SK-N-SH treated with all-trans-retinoic acid at 6 μM for 48 hours (cell line): Measurements from ENCODE around the gene RFPL2.
"Not testable (repeated sequence)": the region's sequence is repeated elsewhere in the genome, so short reads cannot be mapped to it uniquely, and the experiment has no call there.

ENCODE experiments used
- ATAC-seq: fragments of 200-7000 bp; cut with Tn5 transposase; 3 replicates; pipeline ENCODE4 v1.9.1; 2020; ENCODE audit warnings: mild to moderate bottlenecking, moderate library complexity
- BACH2 ChIP-seq: fragments of 250-450 bp; sonication (Bioruptor Pico); IDR thresholded peaks from 2 replicates; pipeline ENCODE4 v1.9.0; 2021; ENCODE audit warnings: mild to moderate bottlenecking, borderline replicate concordance
- CSDC2 ChIP-seq: fragments of 250-450 bp; sonication (Bioruptor Pico); IDR thresholded peaks from 2 replicates; pipeline ENCODE4 v1.5.0; 2020; ENCODE audit warnings: mild to moderate bottlenecking, moderate library complexity
- GLIS3 ChIP-seq: fragments of 250-450 bp; sonication (Bioruptor Pico); IDR thresholded peaks from 2 replicates; pipeline ENCODE4 v1.5.0; 2020; ENCODE audit warnings: mild to moderate bottlenecking, moderate library complexity
- ISL1 ChIP-seq: fragments of 250-450 bp; sonication (Bioruptor Pico); IDR thresholded peaks from 2 replicates; pipeline ENCODE4 v2.1.2; 2022; ENCODE audit warnings: mild to moderate bottlenecking, moderate library complexity
- PATZ1 ChIP-seq: fragments of 250-450 bp; sonication (Bioruptor Pico); IDR thresholded peaks from 2 replicates; pipeline ENCODE4 v1.8.0; 2020; ENCODE audit warnings: mild to moderate bottlenecking, moderate library complexity, borderline replicate concordance
- PPARA ChIP-seq: fragments of 250-450 bp; sonication (Bioruptor Pico); IDR thresholded peaks from 2 replicates; pipeline ENCODE4 v1.5.0; 2020; ENCODE audit warnings: mild to moderate bottlenecking, borderline replicate concordance
- RARB ChIP-seq: fragments of 250-450 bp; sonication (Bioruptor Pico); IDR thresholded peaks from 2 replicates; pipeline ENCODE4 v1.8.0; 2021; ENCODE audit warnings: mild to moderate bottlenecking, moderate library complexity
- TCF4 ChIP-seq: fragments of 250-450 bp; sonication (Bioruptor Pico); IDR thresholded peaks from 2 replicates; pipeline ENCODE4 v1.8.0; 2021; ENCODE audit warnings: mild to moderate bottlenecking, moderate library complexity, borderline replicate concordance
- ZC3H10 ChIP-seq: fragments of 250-450 bp; sonication (Bioruptor Pico); IDR thresholded peaks from 2 replicates; pipeline ENCODE4 v1.5.1; 2021; ENCODE audit warnings: mild to moderate bottlenecking, moderate library complexity
- ZNF565 ChIP-seq: fragments of 450-650 bp; formaldehyde crosslinking; conservative IDR thresholded peaks from 2 replicates; pipeline ENCODE4 v1.5.0; 2020; ENCODE audit warnings: low read depth, mild to moderate bottlenecking, moderate library complexity
- ZNF70 ChIP-seq: fragments of 450-650 bp; formaldehyde crosslinking; IDR thresholded peaks from 2 replicates; pipeline ENCODE4 v1.5.0; 2020; ENCODE audit warnings: mild to moderate bottlenecking, moderate library complexity
- TF ChIP-seq, protein P1 (sequence below): fragments of 250-450 bp; sonication (Bioruptor Pico); IDR thresholded peaks from 2 replicates; pipeline ENCODE4 v1.5.0; 2020; ENCODE audit warnings: mild to moderate bottlenecking, moderate library complexity
- TF ChIP-seq, protein P2 (sequence below): fragments of 250-450 bp; sonication (Bioruptor Pico); IDR thresholded peaks from 2 replicates; pipeline ENCODE4 v1.5.1; 2020; ENCODE audit warnings: low read depth, mild to moderate bottlenecking, moderate library complexity

The RFPL2 gene

GRCh38 chr22:32200752-32201151 is 4.1 kb downstream of the RFPL2 start (continued):
- TF ChIP-seq, protein P1, sequence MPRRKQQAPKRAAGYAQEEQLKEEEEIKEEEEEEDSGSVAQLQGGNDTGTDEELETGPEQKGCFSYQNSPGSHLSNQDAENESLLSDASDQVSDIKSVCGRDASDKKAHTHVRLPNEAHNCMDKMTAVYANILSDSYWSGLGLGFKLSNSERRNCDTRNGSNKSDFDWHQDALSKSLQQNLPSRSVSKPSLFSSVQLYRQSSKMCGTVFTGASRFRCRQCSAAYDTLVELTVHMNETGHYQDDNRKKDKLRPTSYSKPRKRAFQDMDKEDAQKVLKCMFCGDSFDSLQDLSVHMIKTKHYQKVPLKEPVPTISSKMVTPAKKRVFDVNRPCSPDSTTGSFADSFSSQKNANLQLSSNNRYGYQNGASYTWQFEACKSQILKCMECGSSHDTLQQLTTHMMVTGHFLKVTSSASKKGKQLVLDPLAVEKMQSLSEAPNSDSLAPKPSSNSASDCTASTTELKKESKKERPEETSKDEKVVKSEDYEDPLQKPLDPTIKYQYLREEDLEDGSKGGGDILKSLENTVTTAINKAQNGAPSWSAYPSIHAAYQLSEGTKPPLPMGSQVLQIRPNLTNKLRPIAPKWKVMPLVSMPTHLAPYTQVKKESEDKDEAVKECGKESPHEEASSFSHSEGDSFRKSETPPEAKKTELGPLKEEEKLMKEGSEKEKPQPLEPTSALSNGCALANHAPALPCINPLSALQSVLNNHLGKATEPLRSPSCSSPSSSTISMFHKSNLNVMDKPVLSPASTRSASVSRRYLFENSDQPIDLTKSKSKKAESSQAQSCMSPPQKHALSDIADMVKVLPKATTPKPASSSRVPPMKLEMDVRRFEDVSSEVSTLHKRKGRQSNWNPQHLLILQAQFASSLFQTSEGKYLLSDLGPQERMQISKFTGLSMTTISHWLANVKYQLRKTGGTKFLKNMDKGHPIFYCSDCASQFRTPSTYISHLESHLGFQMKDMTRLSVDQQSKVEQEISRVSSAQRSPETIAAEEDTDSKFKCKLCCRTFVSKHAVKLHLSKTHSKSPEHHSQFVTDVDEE = no peak
- no peak for TF ChIP-seq GLIS3

- no peak for ATAC-seq
- TF ChIP-seq PPARA (CRISPR knock-in tag) (no peak), GLIS3 (no peak), RARB (no peak), TCF4 (CRISPR knock-in tag) (no peak), BACH2 (CRISPR knock-in tag) (no peak), CSDC2 (CRISPR knock-in tag) (no peak), PATZ1 (CRISPR knock-in tag) (no peak)
Measured at GRCh38 chr22:32199961-32200360, 4.9 kb downstream of the RFPL2 start.

GRCh38 chr22:32199341-32199740 is 5.5 kb downstream of the RFPL2 start:
- TF ChIP-seq ZNF70 (CRISPR knock-in tag) = no peak
- no peak for TF ChIP-seq PPARA (CRISPR knock-in tag)
- no peak for TF ChIP-seq RARB
- no peak for TF ChIP-seq PATZ1 (CRISPR knock-in tag)
- TF ChIP-seq, all 23 proteins: peak for 0
- no peak for ATAC-seq

DNA sequence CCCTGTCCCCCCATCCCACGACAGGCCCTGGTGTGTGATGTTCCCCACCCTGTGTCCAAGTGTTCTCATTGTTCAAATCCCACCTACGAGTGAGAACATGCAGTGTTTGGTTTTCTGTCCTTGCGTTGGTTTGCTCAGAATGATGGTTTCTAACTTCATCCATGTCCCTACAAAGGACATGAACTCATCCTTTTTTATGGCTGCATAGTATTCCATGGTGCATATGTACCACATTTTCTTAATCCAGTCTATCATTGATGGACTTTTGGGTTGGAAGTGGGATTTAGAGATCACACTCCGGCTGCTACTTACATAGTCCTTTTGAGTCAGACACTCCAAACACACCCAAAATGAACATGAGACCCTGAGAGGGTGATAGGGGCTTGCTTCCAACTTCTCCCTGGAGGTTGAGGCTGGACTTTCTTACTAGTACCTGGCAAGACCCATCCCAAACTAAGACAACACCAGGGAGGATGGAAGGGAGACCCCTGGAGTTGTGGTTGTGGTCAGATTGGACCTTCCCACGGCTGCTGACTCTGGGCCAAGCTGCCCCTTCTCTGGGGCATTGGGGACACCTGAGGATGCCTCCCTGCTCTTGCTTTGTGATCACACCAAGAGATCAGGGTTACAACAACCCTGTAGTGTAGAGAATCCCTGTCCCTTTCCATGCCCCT is 7.2 kb downstream of the RFPL2 start:
- ATAC-seq = not testable (repeated sequence)

DNA sequence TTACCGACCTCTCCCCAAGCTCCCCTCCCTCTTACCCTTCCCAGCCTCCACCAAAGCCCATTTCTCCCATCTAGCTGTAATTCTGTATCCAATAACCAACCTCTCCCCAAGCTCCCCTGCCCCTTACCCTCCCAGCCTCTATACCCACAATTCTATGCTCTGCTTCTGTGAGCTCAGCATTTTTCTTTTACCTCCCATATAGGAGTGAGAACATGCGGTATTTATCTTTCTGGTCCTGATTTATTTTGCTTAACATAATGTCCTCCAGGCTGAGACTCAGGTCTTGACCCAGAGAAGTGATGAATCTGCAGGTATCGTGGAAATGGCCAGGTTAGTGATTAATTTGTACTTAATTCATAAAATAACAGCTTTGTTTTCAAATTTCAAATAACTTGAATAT is 9.0 kb downstream of the RFPL2 start:
- not testable (repeated sequence) for ATAC-seq

- ATAC-seq = not testable (repeated sequence)
Measured at GRCh38 chr22:32193346-32193745, 11.5 kb downstream of the RFPL2 start.

DNA sequence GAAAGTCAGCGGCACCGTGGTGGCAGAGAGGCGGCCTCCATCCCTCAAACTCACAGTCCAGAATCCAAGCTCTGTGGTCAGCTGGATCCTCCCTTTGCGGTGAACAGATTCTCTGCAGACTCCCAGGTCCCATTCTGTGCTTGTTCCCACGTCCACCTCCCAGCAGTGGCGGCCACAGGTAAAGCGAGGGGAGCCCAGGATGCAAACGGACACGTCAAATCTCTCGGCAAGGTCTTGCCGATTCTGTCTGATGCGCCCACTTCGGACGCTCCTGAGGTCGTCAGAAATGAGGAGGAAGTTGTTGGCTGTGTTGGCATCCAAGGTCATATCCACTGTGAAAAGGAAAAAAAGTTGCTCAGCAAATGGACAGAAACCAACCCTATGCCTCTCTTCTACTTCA is 13.9 kb downstream of the RFPL2 start:
- ATAC-seq = not testable (repeated sequence)

GRCh38 chr22:32185821-32186220 is 19.1 kb downstream of the RFPL2 start:
- TF ChIP-seq PATZ1 (CRISPR knock-in tag) (no peak), ZNF70 (CRISPR knock-in tag) (no peak), ISL1 (CRISPR knock-in tag) (no peak), BACH2 (CRISPR knock-in tag) (no peak), ZC3H10 (CRISPR knock-in tag) (no peak), ZNF565 (CRISPR knock-in tag) (no peak), CSDC2 (CRISPR knock-in tag) (no peak)
- TF ChIP-seq, protein P2, sequence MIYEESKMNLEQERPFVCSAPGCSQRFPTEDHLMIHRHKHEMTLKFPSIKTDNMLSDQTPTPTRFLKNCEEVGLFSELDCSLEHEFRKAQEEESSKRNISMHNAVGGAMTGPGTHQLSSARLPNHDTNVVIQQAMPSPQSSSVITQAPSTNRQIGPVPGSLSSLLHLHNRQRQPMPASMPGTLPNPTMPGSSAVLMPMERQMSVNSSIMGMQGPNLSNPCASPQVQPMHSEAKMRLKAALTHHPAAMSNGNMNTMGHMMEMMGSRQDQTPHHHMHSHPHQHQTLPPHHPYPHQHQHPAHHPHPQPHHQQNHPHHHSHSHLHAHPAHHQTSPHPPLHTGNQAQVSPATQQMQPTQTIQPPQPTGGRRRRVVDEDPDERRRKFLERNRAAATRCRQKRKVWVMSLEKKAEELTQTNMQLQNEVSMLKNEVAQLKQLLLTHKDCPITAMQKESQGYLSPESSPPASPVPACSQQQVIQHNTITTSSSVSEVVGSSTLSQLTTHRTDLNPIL (CRISPR knock-in tag) = no peak

More at GRCh38 chr22:32185821-32186220, 19.1 kb downstream of the RFPL2 start:
- ATAC-seq = no peak
